LNCaP clone FGC (cell line): ENCODE measurements around the gene POU6F2.

Source experiments
- DNase-seq: peaks from one replicate; pipeline ENCODE4 v3.0.0-alpha.2; 2011; ENCODE audit warnings: low read depth
- H3K4me3 ChIP-seq: 2 replicates; pipeline ENCODE4 v1.5.1; 2011; ENCODE audit warnings: mild to moderate bottlenecking, low read depth, low read length, control low read depth
- CTCF ChIP-seq: IDR thresholded peaks from 2 replicates; pipeline ENCODE4 v1.5.1; 2012; ENCODE audit warnings: mild to moderate bottlenecking; ENCODE audit not compliant: control insufficient read depth, insufficient read depth; ENCODE audit errors: extremely low read depth

POU6F2 gene

GRCh38 chr7:38953227-38953626 lies 24.5 kb upstream of the POU6F2 start:
- no peak for TF ChIP-seq CTCF

GRCh38 chr7:38953971-38954370 lies 23.7 kb upstream of the POU6F2 start:
- no peak for TF ChIP-seq CTCF
- no peak overlapping the region for H3K4me3 ChIP-seq
- no peak for DNase-seq

More at GRCh38 chr7:38953227-38953626, 24.5 kb upstream of the POU6F2 start:
- DNase-seq, result no peak
- no peak overlapping the region for H3K4me3 ChIP-seq

- no peak for DNase-seq
- H3K4me3 ChIP-seq, result no peak overlapping the region
- no peak for TF ChIP-seq CTCF
Observed at GRCh38 chr7:38955892-38956291, 21.8 kb upstream of the POU6F2 start.

GRCh38 chr7:38962028-38962427 lies 15.7 kb upstream of the POU6F2 start:
- H3K4me3 ChIP-seq, result no peak overlapping the region
- DNase-seq, result no peak
- no peak for TF ChIP-seq CTCF

GRCh38 chr7:38964921-38965320 lies 12.8 kb upstream of the POU6F2 start:
- DNase-seq, result no peak
- no peak overlapping the region for H3K4me3 ChIP-seq
- no peak for TF ChIP-seq CTCF

- H3K4me3 ChIP-seq, result no peak overlapping the region
- TF ChIP-seq CTCF, result no peak
- no peak for DNase-seq
Observed at GRCh38 chr7:38973760-38974159, 3.9 kb upstream of the POU6F2 start.

- no peak overlapping the region for H3K4me3 ChIP-seq
- no peak for DNase-seq
- no peak for TF ChIP-seq CTCF
Observed at GRCh38 chr7:38975944-38976392, 1.7 kb upstream of the POU6F2 start.
